Stimulated activated CD8-positive, alpha-beta memory T cell treated with anti-CD3 and anti-CD28 coated beads, Interleukin-12 subunit alpha, Interleukin-12 subunit beta, amount 100 ng/mL, for 4 hours (primary cell): Measurements from ENCODE around the gene PIF1.
"Not testable (repeated sequence)": the region's sequence is repeated elsewhere in the genome, so short reads cannot be mapped to it uniquely, and the experiment has no call there.

Experiments used
- DNase-seq: peaks from one replicate; pipeline ENCODE4 v3.0.0-alpha.2; 2020; ENCODE audit warnings: low read depth

PIF1 gene

GRCh38 chr15:64808785-64809453 is 16.5 kb downstream of the PIF1 start:
- no peak for DNase-seq

GRCh38 chr15:64807751-64808222 is 17.7 kb downstream of the PIF1 start:
- DNase-seq = no peak

- no peak for DNase-seq
These were observed 18.2 kb downstream of the PIF1 start for GRCh38 chr15:64807051-64807749.

GRCh38 chr15:64806509-64806908 is 18.9 kb downstream of the PIF1 start:
- no peak for DNase-seq

- DNase-seq = no peak
These were observed 20.8 kb downstream of the PIF1 start for GRCh38 chr15:64804619-64805018.

GRCh38 chr15:64803526-64803925 is 21.9 kb downstream of the PIF1 start:
- no peak for DNase-seq

- no peak for DNase-seq
These were observed 25.0 kb downstream of the PIF1 start for GRCh38 chr15:64800476-64800875.

GRCh38 chr15:64798905-64799304 is 26.5 kb downstream of the PIF1 start:
- DNase-seq = not testable (repeated sequence)

GRCh38 chr15:64795921-64796320 is 29.5 kb downstream of the PIF1 start:
- not testable (repeated sequence) for DNase-seq

- DNase-seq = not testable (repeated sequence)
These were observed 30.1 kb downstream of the PIF1 start for GRCh38 chr15:64795299-64795698.

GRCh38 chr15:64792282-64792681 is 33.2 kb downstream of the PIF1 start:
- no peak for DNase-seq

GRCh38 chr15:64791401-64791800 is 34.0 kb downstream of the PIF1 start:
- no peak for DNase-seq

GRCh38 chr15:64783796-64784195 is 41.7 kb downstream of the PIF1 start:
- DNase-seq = no peak

GRCh38 chr15:64782751-64783150 is 42.7 kb downstream of the PIF1 start:
- DNase-seq = no peak

- DNase-seq = no peak
These were observed 44.1 kb downstream of the PIF1 start for GRCh38 chr15:64781299-64781698.

GRCh38 chr15:64780600-64781156 is 44.8 kb downstream of the PIF1 start:
- no peak for DNase-seq

GRCh38 chr15:64779630-64780029 is 45.8 kb downstream of the PIF1 start:
- DNase-seq = no peak

GRCh38 chr15:64779024-64779423 is 46.4 kb downstream of the PIF1 start:
- DNase-seq = no peak

- DNase-seq = no peak
These were observed 49.1 kb downstream of the PIF1 start for GRCh38 chr15:64776402-64776786.

GRCh38 chr15:64775551-64776401 is 49.7 kb downstream of the PIF1 start, which contains the start of gene RBPMS2:
Gene RBPMS2, minus strand, starts transcription at chr15:64775589. Its CDS starts 270 bp downstream, at chr15:64775319.
- DNase-seq = no peak

- DNase-seq = no peak
These were observed 50.6 kb downstream of the PIF1 start for GRCh38 chr15:64774629-64775493.
